ENCODE data around the gene MSI2.

GRCh38 chr17:57545731-57546342 lies 289.5 kb downstream of the MSI2 start:
- TF ChIP-seq POLR2AphosphoS5 (IDR thresholded peaks at IDR 0.05; ENCODE audit: borderline replicate concordance, low read depth, low read length) (no peak), EZH2 (IDR thresholded peaks at IDR 0.05) (no peak), FOXP2 (optimal IDR thresholded peaks at IDR 0.05; ENCODE audit: control extremely low read depth, extremely low read length, insufficient read depth) (no peak)

Data from SK-N-MC (cell line).